Muscle of leg (tissue), 11 donors: ENCODE measurements around the gene ETNK2. TPM values are rescaled to one million over a fixed set of nuclear protein-coding genes. Genes with fewer than 3 reads are reported as not detected.
A peak's percentile ranks its signal among the peaks of the same experiment; 100 is the strongest.
"Not testable (repeated sequence)": the region's sequence is repeated elsewhere in the genome, so short reads cannot be mapped to it uniquely, and the experiment has no call there.

Experiments
- DNase-seq: peaks from one replicate; pipeline ENCODE4 v3.0.0; 2013
- H3K27ac ChIP-seq: one replicate; pipeline ENCODE4 v1.5.1; 2013; ENCODE audit warnings: mild to moderate bottlenecking, low read length, control low read depth
- H3K27me3 ChIP-seq: one replicate; pipeline ENCODE4 v1.6.1; 2013; ENCODE audit warnings: low read length; ENCODE audit not compliant: control insufficient read depth, insufficient read depth
- H3K36me3 ChIP-seq: one replicate; pipeline ENCODE4 v1.6.1; 2013; ENCODE audit warnings: low read length; ENCODE audit not compliant: control insufficient read depth, insufficient read depth
- H3K4me1 ChIP-seq: one replicate; pipeline ENCODE4 v1.6.1; 2013; ENCODE audit warnings: low read length; ENCODE audit not compliant: control insufficient read depth, insufficient read depth
- H3K4me3 ChIP-seq: one replicate; pipeline ENCODE4 v1.5.1; 2013; ENCODE audit warnings: low read length, control low read depth
- H3K9me3 ChIP-seq: replicated peaks from 2 replicates; pipeline ENCODE4 v1.6.1; 2013; ENCODE audit warnings: low read depth, low read length; ENCODE audit not compliant: control insufficient read depth
- WGBS: methylation state at CpG from one replicate; pipeline ENCODE4 v1.1.5; 2013; ENCODE audit warnings: missing lambda C conversion rate; ENCODE audit not compliant: insufficient coverage; 5-methylcytosine and 5-hydroxymethylcytosine counted together
- polyA plus RNA-seq, 8 donors: library from polyadenylated mRNA; unstranded; fragments of 120-200 nt; gene quantifications; one replicate each; pipeline versions ENCODE4 v1.2.1 to v1.2.3, GENCODE V29; 2013; ENCODE audit warnings: inconsistent platforms in 1 of 8, low replicate concordance in 1 of 8; ENCODE audit not compliant: insufficient read length in 8 of 8, insufficient read depth in 1 of 8
- total RNA-seq: library from RNA; stranded (reverse); fragments of 120-200 nt; gene quantifications from one replicate; pipeline ENCODE4 v1.2.4, GENCODE V29; 2013

The ETNK2 gene
- total and polyA plus RNA-seq, 9 donors: 2.1 to 6.1 (median 3.7) TPM

DNA sequence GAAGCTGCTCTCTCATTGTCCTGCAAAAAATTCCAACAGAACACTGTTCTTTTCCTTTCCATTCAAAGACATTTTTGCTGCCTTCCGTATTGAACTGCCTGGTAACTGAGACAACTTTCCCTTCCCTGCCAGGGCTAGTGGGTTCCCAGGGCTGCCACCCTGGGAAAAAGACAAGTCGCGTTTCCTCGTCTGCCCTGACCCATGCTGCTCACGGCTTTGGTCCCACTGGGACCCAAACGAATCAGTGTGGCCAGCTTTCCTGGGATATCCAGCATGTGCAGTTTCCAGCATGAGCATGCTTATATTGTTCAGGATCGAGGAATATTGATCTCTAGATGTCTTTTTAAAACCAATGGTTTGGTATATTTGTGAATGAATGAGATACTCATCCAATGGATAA lies 60.8 kb downstream of the ETNK2 start:
- Histone ChIP-seq H3K27ac (no peak overlapping the region), H3K36me3 (no peaks in the 10 kb centered on the region), H3K27me3 (no peaks in the 10 kb centered on the region), H3K4me3 (no peak overlapping the region), H3K4me1 (peaks cover 54% of the 10 kb centered on the region), H3K9me3 (no peaks in the 10 kb centered on the region)
- DNase-seq: no peak
- WGBS: 71% methylated on average over 6 of the region's 7 CpGs

- H3K27me3 ChIP-seq, H3K36me3 ChIP-seq, H3K4me3 ChIP-seq, H3K27ac ChIP-seq, DNase-seq, H3K9me3 ChIP-seq: not testable (repeated sequence)
- no CpG with 5 or more reads among the region's 3 CpGs for WGBS
- H3K4me1 ChIP-seq: peaks cover 56% of the 10 kb centered on the region
Measured at GRCh38 chr1:204090132-204090531, 61.7 kb downstream of the ETNK2 start.

GRCh38 chr1:204089044-204089751 lies 62.6 kb downstream of the ETNK2 start:
- peaks cover 56% of the 10 kb centered on the region for H3K4me1 ChIP-seq
- no peak overlapping the region for H3K4me3 ChIP-seq
- no peaks in the 10 kb centered on the region for H3K9me3 ChIP-seq
- no peaks in the 10 kb centered on the region for H3K27me3 ChIP-seq
- H3K27ac ChIP-seq: peak overlapping the region; percentile 21
- no peaks in the 10 kb centered on the region for H3K36me3 ChIP-seq
- WGBS: 57% methylated on average over 9 of the region's 15 CpGs
- DNase-seq: peak; percentile 82

GRCh38 chr1:204088596-204088995 lies 63.2 kb downstream of the ETNK2 start:
- Histone ChIP-seq H3K4me3 (no peak overlapping the region), H3K36me3 (no peaks in the 10 kb centered on the region), H3K9me3 (no peaks in the 10 kb centered on the region), H3K27me3 (no peaks in the 10 kb centered on the region), H3K4me1 (peaks cover 61% of the 10 kb centered on the region), H3K27ac (peak overlapping the region; percentile 21)
- no peak for DNase-seq
- WGBS: 38% methylated on average over 3 of the region's 8 CpGs

DNA sequence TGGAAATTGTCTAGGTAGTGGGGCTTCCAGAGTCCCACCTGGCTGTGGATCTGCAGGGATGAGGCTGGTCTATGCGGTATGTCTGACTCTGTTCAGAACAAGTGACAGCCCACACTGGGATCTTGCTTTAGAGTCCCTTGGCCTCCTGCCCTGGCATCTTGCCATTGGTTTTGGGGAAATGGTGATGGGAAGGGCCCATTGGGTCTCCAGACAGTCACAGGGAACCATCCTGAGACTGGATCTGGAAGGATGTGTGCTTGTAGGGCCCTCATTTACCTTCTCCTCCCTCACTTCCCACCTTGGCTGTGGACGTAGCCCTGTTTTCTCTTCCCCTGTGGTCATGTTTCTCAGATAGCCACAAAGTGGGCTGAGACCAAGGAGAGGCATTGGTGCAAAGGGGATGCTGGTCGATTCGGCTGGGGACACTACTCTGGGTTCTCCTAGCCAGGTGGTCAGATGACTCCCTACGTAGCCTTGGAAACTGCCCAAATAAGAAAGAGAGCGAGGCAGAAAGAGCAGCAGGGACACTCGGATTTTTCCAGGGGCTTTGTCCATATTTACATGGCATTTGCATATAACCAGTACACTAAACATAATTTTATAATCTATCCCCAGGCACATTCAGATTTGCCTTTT lies 63.8 kb downstream of the ETNK2 start:
- no peaks in the 10 kb centered on the region for H3K36me3 ChIP-seq
- no peaks in the 10 kb centered on the region for H3K27me3 ChIP-seq
- H3K27ac ChIP-seq: peak overlapping the region; percentile 21
- no peak overlapping the region for H3K4me3 ChIP-seq
- H3K4me1 ChIP-seq: peaks cover 63% of the 10 kb centered on the region
- H3K9me3 ChIP-seq: no peaks in the 10 kb centered on the region
- peak; percentile 42 for DNase-seq
- WGBS: 38% methylated on average over 4 of the region's 7 CpGs

- no peaks in the 10 kb centered on the region for H3K9me3 ChIP-seq
- no peaks in the 10 kb centered on the region for H3K36me3 ChIP-seq
- 83% methylated on average over 4 of the region's 8 CpGs for WGBS
- H3K27ac ChIP-seq: no peak overlapping the region
- H3K27me3 ChIP-seq: no peaks in the 10 kb centered on the region
- no peak for DNase-seq
- H3K4me3 ChIP-seq: no peak overlapping the region
- H3K4me1 ChIP-seq: peaks cover 63% of the 10 kb centered on the region
Measured at GRCh38 chr1:204087181-204087892, 64.5 kb downstream of the ETNK2 start.

GRCh38 chr1:204085876-204086275 lies 66.0 kb downstream of the ETNK2 start:
- Histone ChIP-seq H3K4me3 (no peak overlapping the region), H3K4me1 (peaks cover 75% of the 10 kb centered on the region), H3K36me3 (no peaks in the 10 kb centered on the region), H3K27ac (no peak overlapping the region), H3K9me3 (no peaks in the 10 kb centered on the region), H3K27me3 (no peaks in the 10 kb centered on the region)
- DNase-seq: no peak
- 79% methylated on average over 7 of the region's 7 CpGs for WGBS

- peak overlapping the region; percentile 87 for H3K27ac ChIP-seq
- H3K27me3 ChIP-seq: no peaks in the 10 kb centered on the region
- peaks cover 79% of the 10 kb centered on the region for H3K4me1 ChIP-seq
- WGBS: 35% methylated on average over 2 of the region's 4 CpGs
- no peaks in the 10 kb centered on the region for H3K9me3 ChIP-seq
- no peaks in the 10 kb centered on the region for H3K36me3 ChIP-seq
- no peak overlapping the region for H3K4me3 ChIP-seq
- DNase-seq: peak; percentile 89
Measured at GRCh38 chr1:204084247-204084772, 67.5 kb downstream of the ETNK2 start.

DNA sequence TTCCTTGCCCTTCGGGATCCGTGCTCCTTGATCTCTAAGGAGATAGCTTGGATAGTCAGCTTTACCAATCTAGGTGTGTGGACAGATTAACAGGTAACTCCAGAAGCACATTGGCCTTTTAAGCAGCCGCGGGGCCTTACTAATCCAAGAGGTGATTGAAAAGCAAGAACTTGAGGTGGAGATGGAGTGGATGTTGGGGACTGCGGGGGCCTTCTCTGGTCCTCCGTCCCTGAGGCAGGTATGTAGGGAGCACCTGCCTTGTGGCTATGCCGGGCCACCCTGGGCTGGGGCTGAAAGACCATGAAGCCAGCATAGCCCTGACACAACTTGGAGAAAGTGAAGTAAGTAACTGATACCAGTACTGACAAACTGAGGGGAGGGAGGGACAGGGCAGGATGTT lies 68.4 kb downstream of the ETNK2 start:
- no peak overlapping the region for H3K4me3 ChIP-seq
- WGBS: 96% methylated on average over 5 of the region's 7 CpGs
- H3K36me3 ChIP-seq: no peaks in the 10 kb centered on the region
- no peak for DNase-seq
- H3K27ac ChIP-seq: peak overlapping the region; percentile 87
- no peaks in the 10 kb centered on the region for H3K9me3 ChIP-seq
- no peaks in the 10 kb centered on the region for H3K27me3 ChIP-seq
- peaks cover 74% of the 10 kb centered on the region for H3K4me1 ChIP-seq
